Fibroblast of villous mesenchyme (primary cell): ENCODE data around the gene RCCD1. TPM values are rescaled to one million over a fixed set of nuclear protein-coding genes. Genes with fewer than 3 reads are reported as not detected.

Source experiments
- DNase-seq: peaks from one replicate; pipeline ENCODE4 v3.0.0-alpha.2; 2010; ENCODE audit warnings: low read depth
- H3K4me3 ChIP-seq: 2 replicates; pipeline ENCODE4 v1.5.1; 2011; ENCODE audit warnings: low read depth, mild to moderate bottlenecking, low read length
- small RNA-seq: library from RNA; depleted of rRNA; stranded (forward); fragments of <200 nt; gene quantifications from one replicate; pipeline ENCODE3, GENCODE V24; 2012
- total RNA-seq: library from RNA; depleted of rRNA; stranded (reverse); fragments of >200 nt; gene quantifications from 2 replicates; pipeline ENCODE4 v1.2.3, GENCODE V29; 2012
- TF ChIP-seq, protein P1 (sequence below): IDR thresholded peaks from 2 replicates; pipeline ENCODE4 v1.5.1; 2012; ENCODE audit warnings: low read depth, mild to moderate bottlenecking, low read length; ENCODE audit not compliant: insufficient read depth

RCCD1 gene
- total RNA-seq, 1 donor = 14.7 TPM

DNA sequence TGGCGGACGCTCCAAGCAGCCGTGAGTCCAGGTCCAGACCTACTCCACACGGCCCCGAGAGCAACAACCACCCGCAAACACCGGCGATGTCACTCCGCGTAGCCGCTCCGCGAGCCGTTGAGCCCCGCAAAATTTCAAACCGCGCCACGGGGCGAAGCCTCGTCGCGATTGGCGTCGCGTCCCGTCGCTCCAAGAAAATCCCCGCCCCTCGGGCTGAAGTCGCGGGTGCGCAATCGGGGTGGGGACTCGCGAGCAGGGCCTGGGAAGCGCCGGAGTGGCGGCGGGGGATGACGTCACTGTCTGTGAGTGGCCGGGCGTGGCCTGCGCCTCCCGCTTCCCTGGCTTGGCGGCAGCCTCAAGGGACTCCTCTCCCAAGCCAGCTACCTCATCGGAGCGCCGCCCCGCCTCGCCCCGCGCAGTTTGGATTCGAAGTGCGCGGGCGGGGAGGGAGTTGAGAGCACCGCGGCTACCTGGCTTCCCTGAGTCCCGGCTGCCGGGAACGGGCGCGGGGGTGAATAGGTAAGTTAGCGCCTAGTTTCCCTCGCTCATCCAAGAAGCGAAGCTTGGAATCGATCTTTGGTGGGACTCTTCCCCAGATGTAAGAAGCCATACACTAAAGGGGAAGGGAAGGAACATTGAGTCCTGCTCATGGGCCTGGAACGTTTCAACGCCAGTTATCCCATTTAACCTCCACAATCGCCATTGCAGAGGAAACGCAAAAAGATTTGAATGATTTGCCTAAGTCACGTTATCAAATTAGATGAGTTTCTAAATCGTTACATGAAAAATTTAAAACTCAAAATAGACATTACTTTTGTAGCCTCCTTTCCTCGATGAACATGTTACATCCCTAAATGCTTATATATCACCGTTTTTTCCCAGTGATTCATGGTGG, 40.0 kb downstream of the RCCD1 start, which contains the start of gene PRC1:
TSS of gene PRC1 (minus strand) at position 119 of the 895 bp plus-strand sequence. CDS start at position 1, 118 bp downstream.
- peak; percentile 99 for DNase-seq
- peak within 1 kb of the TSS; percentile 99 for H3K4me3 ChIP-seq
- TF ChIP-seq, protein P1, sequence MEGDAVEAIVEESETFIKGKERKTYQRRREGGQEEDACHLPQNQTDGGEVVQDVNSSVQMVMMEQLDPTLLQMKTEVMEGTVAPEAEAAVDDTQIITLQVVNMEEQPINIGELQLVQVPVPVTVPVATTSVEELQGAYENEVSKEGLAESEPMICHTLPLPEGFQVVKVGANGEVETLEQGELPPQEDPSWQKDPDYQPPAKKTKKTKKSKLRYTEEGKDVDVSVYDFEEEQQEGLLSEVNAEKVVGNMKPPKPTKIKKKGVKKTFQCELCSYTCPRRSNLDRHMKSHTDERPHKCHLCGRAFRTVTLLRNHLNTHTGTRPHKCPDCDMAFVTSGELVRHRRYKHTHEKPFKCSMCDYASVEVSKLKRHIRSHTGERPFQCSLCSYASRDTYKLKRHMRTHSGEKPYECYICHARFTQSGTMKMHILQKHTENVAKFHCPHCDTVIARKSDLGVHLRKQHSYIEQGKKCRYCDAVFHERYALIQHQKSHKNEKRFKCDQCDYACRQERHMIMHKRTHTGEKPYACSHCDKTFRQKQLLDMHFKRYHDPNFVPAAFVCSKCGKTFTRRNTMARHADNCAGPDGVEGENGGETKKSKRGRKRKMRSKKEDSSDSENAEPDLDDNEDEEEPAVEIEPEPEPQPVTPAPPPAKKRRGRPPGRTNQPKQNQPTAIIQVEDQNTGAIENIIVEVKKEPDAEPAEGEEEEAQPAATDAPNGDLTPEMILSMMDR = no peak

DNA sequence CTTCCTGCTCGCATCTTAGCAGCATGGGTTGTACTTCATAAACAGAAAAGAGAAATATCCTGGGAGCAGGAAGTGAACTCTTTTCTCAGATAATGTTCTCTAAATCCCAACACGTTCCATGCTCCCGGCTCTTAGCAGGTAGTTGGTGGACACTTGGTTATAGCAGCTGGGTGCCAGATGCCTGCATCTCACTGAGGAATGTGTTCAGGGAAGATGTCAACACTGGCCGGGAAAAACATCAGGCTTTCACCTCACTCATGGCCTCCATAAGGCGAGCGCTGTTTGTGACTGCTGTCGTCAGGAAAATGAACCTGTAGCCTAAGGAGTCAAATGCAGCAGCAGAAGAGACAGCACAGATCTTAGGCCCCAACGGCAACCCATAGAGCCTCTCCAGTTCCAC, 44.1 kb downstream of the RCCD1 start:
- DNase-seq = no peak
- TF ChIP-seq, protein P1 = no peak
- no peak overlapping the region for H3K4me3 ChIP-seq

DNA sequence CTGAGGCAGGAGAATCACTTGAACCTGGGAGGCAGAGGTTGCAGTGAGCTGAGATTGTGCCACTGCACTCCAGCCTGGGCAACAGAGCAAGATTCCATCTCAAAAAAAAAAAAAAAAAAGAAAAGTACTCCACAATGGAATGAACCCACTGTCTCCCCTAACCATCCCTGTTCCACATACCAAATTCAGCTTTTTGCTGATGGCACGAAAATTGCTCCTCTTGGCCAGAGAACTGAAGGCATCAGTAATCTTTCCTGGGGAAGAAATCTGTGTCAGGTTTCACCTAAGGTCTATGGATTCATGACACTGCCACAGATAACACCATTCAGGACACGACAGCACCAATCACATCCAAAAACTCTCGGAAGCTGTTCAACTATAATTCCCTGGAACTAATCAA, 46.5 kb downstream of the RCCD1 start:
- DNase-seq = no peak
- TF ChIP-seq, protein P1 = no peak
- no peak overlapping the region for H3K4me3 ChIP-seq

DNA sequence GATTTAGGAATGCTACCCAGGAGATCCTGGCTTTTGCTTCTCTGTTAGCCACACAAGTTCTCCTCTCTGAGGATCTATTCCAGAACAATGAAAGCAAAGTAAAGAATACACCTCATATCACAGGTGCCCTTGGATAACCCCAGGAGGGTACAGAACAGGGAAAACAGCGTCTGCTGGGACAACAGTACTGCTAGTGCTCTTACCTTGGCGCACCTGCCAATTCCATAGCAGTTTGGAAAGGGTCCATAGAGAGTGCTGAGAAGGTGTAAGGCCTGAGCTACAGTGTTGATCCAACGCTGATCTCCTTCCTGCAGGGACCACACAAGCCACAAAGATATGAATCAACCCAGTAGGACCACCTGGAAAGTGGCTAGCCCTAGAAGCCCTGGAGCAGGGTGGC, 52.6 kb downstream of the RCCD1 start:
- no peak for DNase-seq
- TF ChIP-seq, protein P1 = no peak
- H3K4me3 ChIP-seq = no peak overlapping the region

Small RNA genes within 50 kb of the gene (small RNA-seq; reads per million reads assigned to genes)
- gene RF00019 = not detected

Other genes with a start within 250 kb of the RCCD1 start
- gene BLM, start 237.5 kb upstream of the RCCD1 start, total RNA-seq = 4.8 and 6.0 TPM in 2 replicates
- gene FURIN, start 86.3 kb upstream of the RCCD1 start, total RNA-seq = 38.4 and 45.1 TPM in 2 replicates
- 17.3 and 26.1 TPM in 2 replicates for gene FES, start 70.4 kb upstream of the RCCD1 start, total RNA-seq
- 11.9 and 15.1 TPM in 2 replicates for gene MAN2A2, start 51.6 kb upstream of the RCCD1 start, total RNA-seq
- gene HDDC3, start 22.3 kb upstream of the RCCD1 start, total RNA-seq = 9.5 and 10.3 TPM in 2 replicates
- gene UNC45A, start 19.6 kb upstream of the RCCD1 start, total RNA-seq = 65.1 and 69.1 TPM in 2 replicates
- 61.5 and 113 TPM in 2 replicates for gene PRC1, start 39.7 kb downstream of the RCCD1 start, total RNA-seq
- gene VPS33B, start 67.7 kb downstream of the RCCD1 start, total RNA-seq = 6.0 and 8.4 TPM in 2 replicates
- not detected in 2 replicates for gene SV2B, start 145.4 kb downstream of the RCCD1 start, total RNA-seq